Endothelial cell of umbilical vein (primary cell): ENCODE results near the gene FLT1. TPM values are rescaled to one million over a fixed set of nuclear protein-coding genes. Genes with fewer than 3 reads are reported as not detected.

Experiments
- BruUV-seq: library from RNA; stranded (reverse); fragments of 400-500 nt; replicated peaks from 2 replicates; lab custom pipeline; 2021; lab: Mats Ljungman, UMichigan
- CTCF ChIA-PET: fragments of 300-600, 350-600 bp; sonication (Branson Sonifier 250); formaldehyde crosslinking; loops from one replicate; lab custom pipeline; 2021; ENCODE audit warnings: antibody characterized with exemption, inconsistent platforms; lab: Charles Lee
- POLR2A ChIA-PET: fragments of 300-600, 350-600 bp; sonication (Branson Sonifier 250); formaldehyde crosslinking; loops from one replicate; lab custom pipeline; 2021; ENCODE audit warnings: antibody characterized with exemption, inconsistent platforms; lab: Charles Lee
- DNase-seq: peaks from one replicate; pipeline ENCODE4 v3.0.0-alpha.2; 2011; ENCODE audit warnings: low read depth, low spot score
- FAIRE-seq: peaks from 2 replicates; lab custom pipeline; 2011; peaks lifted over from hg19 to GRCh38; lab: Jason Lieb, UNC
- H2AFZ ChIP-seq: 2 replicates; pipeline ENCODE4 v1.6.0; 2012; ENCODE audit warnings: low read depth, low read length, control low read depth, inconsistent platforms
- H3K27ac ChIP-seq: 2 replicates; pipeline ENCODE4 v1.5.1; 2011; ENCODE audit warnings: low read depth, mild to moderate bottlenecking, control low read depth, low read length, moderate library complexity; ENCODE audit not compliant: insufficient read depth
- H3K27me3 ChIP-seq, 2 experiments: 2 replicates each; pipeline versions ENCODE4 v1.6.0 to v1.6.1; 2011; ENCODE audit warnings: low read length in 2 of 2, mixed read lengths in 1 of 2; ENCODE audit not compliant: control insufficient read depth in 2 of 2, insufficient read depth in 2 of 2
- H3K36me3 ChIP-seq, 2 experiments: 2 replicates in 1 of 2; 3 replicates in 1 of 2; pipeline ENCODE4 v1.5.1; 2011; ENCODE audit warnings: low read length in 2 of 2, mild to moderate bottlenecking in 1 of 2, moderate library complexity in 1 of 2; ENCODE audit not compliant: control insufficient read depth in 2 of 2, insufficient read depth in 2 of 2; ENCODE audit errors: extremely low read depth in 1 of 2
- H3K4me1 ChIP-seq: 3 replicates; pipeline ENCODE4 v1.5.1; 2011; ENCODE audit warnings: mild to moderate bottlenecking, low read length; ENCODE audit not compliant: control insufficient read depth, insufficient read depth; ENCODE audit errors: extremely low read depth
- H3K4me2 ChIP-seq: 2 replicates; pipeline ENCODE4 v1.6.1; 2011; ENCODE audit warnings: low read length, control low read depth, mixed read lengths; ENCODE audit not compliant: insufficient read depth
- H3K4me3 ChIP-seq, 3 experiments: fragments of 200-600 bp in 1 of 3; sonication (generic), shearing (Covaris generic) in 1 of 3; replicated peaks in 1 of 3; 2 replicates each; pipeline ENCODE4 v1.5.1; 2011 to 2016; ENCODE audit warnings: control low read depth in 3 of 3, low read length in 3 of 3, mild to moderate bottlenecking in 2 of 3, inconsistent platforms in 1 of 3, low read depth in 1 of 3, moderate library complexity in 1 of 3; ENCODE audit not compliant: insufficient read depth in 1 of 3
- H3K79me2 ChIP-seq: 2 replicates; pipeline ENCODE4 v1.6.0; 2012; ENCODE audit warnings: low read length, inconsistent platforms; ENCODE audit not compliant: control insufficient read depth, insufficient read depth
- H3K9ac ChIP-seq: replicated peaks from 2 replicates; pipeline ENCODE3; 2011; ENCODE audit warnings: low read length, control low read depth; ENCODE audit not compliant: insufficient read depth; ENCODE audit errors: extremely low read depth
- H3K9me1 ChIP-seq: replicated peaks from 3 replicates; pipeline ENCODE4 v1.6.0; 2011; ENCODE audit warnings: mild to moderate bottlenecking, low read length; ENCODE audit not compliant: control insufficient read depth, insufficient read depth; ENCODE audit errors: extremely low read depth
- H3K9me3 ChIP-seq: replicated peaks from 2 replicates; pipeline ENCODE4 v1.5.1; 2012; ENCODE audit warnings: low read length, inconsistent platforms; ENCODE audit not compliant: control insufficient read depth, insufficient read depth
- H4K20me1 ChIP-seq: replicated peaks from 2 replicates; pipeline ENCODE3; 2011; ENCODE audit warnings: mild to moderate bottlenecking, low read length; ENCODE audit not compliant: control insufficient read depth, insufficient read depth; ENCODE audit errors: extremely low read depth
- EZH2 ChIP-seq: IDR thresholded peaks from 2 replicates; pipeline ENCODE4 v1.6.1; 2012; ENCODE audit warnings: borderline replicate concordance, low read depth, mild to moderate bottlenecking, moderate library complexity, low read length, inconsistent platforms; ENCODE audit not compliant: severe bottlenecking
- FOS ChIP-seq: IDR thresholded peaks from 2 replicates; pipeline ENCODE4 v1.6.1; 2011; ENCODE audit warnings: mild to moderate bottlenecking, low read length, moderate library complexity, borderline replicate concordance; ENCODE audit not compliant: insufficient read depth
- GATA2 ChIP-seq: IDR thresholded peaks from 2 replicates; pipeline ENCODE4 v1.7.0; 2011; ENCODE audit warnings: low read depth, mild to moderate bottlenecking, moderate library complexity, mixed read lengths, low read length; ENCODE audit not compliant: insufficient read length, insufficient read depth
- JUN ChIP-seq: IDR thresholded peaks from 2 replicates; pipeline ENCODE4 v1.6.1; 2011; ENCODE audit warnings: borderline replicate concordance, low read depth; ENCODE audit not compliant: insufficient read length, insufficient read depth
- MAX ChIP-seq: IDR thresholded peaks from 2 replicates; pipeline ENCODE4 v1.6.1; 2011; ENCODE audit not compliant: insufficient read depth, insufficient read length
- MYC ChIP-seq: IDR thresholded peaks from one replicate; pipeline ENCODE4 v1.6.1; 2011; ENCODE audit warnings: mild to moderate bottlenecking, low read depth, low read length
- POLR2A ChIP-seq: IDR thresholded peaks from 2 replicates; pipeline ENCODE4 v1.6.1; 2012; ENCODE audit warnings: low read depth, mild to moderate bottlenecking, control low read depth, low read length
- POLR2AphosphoS5 ChIP-seq: IDR thresholded peaks from 2 replicates; pipeline ENCODE4 v1.6.1; 2012; ENCODE audit warnings: low read depth, mild to moderate bottlenecking, control low read depth, low read length, moderate library complexity; ENCODE audit not compliant: insufficient read depth
- dilution Hi-C: fragments of 300-500 bp; cut with MboI; formaldehyde crosslinking; loops from one replicate; pipeline ENCODE4 v1.15.0; 2019; ENCODE audit warnings: low sequenced_read_pairs; ENCODE audit not compliant: extremely low pct_ligation_motif_present
- intact Hi-C: fragments of 100-400 bp; cut with micrococcal nuclease; formaldehyde crosslinking; loops from one replicate; pipeline ENCODE4 v1.10.0; 2022
- polyA plus RNA-seq, 4 experiments: library from polyadenylated mRNA; depleted of rRNA in 3 of 4; stranded (reverse) in 3 of 4; unstranded in 1 of 4; fragments of >200 nt; gene quantifications; 2 replicates each; pipeline versions ENCODE4 v1.2.1 to v1.2.3, GENCODE V29; 2011 to 2012; ENCODE audit warnings: missing spikeins in 1 of 4
- total RNA-seq: library from RNA; stranded (reverse); gene quantifications from 2 replicates; pipeline ENCODE4 v1.2.3, GENCODE V29; 2021
- TF ChIP-seq, protein P1 (sequence below), 2 donors: IDR thresholded peaks; 1 replicate in 1 of 2; 2 replicates in 1 of 2; pipeline ENCODE4 v1.5.1; 2011; ENCODE audit warnings: low read length in 2 of 2, mild to moderate bottlenecking in 2 of 2, moderate library complexity in 2 of 2, control low read depth in 1 of 2, inconsistent platforms in 1 of 2, low read depth in 1 of 2; ENCODE audit not compliant: insufficient read depth in 1 of 2; ENCODE audit errors: extremely low read depth in 1 of 2

FLT1 gene
- total and polyA plus RNA-seq, 2 donors (not counting 3 experiments of a cell fraction or from before 2014, with no cell fraction given), result 16.0 to 104 TPM

DNA sequence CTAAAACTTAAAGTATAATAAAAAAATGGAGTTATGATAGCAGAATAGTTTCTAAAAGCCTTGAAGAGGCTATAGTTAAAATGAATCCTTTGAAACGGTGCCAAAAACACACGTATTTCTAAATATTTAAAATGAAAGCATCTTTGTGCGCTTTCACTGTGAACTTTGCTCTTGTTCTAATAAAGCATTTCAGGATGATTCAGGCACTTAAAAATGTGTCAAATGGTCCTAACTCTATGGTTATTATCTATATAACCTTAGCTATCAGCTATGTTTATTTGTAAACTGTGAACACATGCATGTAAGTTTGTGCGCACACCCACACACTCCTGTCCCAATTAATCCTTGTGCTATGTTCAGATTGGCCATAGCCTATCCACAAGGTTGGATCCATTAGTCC lies 124.5 kb downstream of the FLT1 start:
- H3K36me3 ChIP-seq, result no peaks in the 10 kb centered on the region
- no peak overlapping the region for H3K4me3 ChIP-seq
- no peak overlapping the region for H3K27ac ChIP-seq
- BruUV-seq, result no TSS peak
- no peaks in the 10 kb centered on the region for H3K9me3 ChIP-seq
- POLR2A ChIA-PET, result no interaction called here
- H2AFZ ChIP-seq, result no peak overlapping the region
- no peaks in the 10 kb centered on the region for H3K27me3 ChIP-seq
- no peak for FAIRE-seq
- TF ChIP-seq MAX (no peak), POLR2AphosphoS5 (no peak), POLR2A (no peak), GATA2 (no peak), FOS (no peak), MYC (no peak), EZH2 (no peak), JUN (no peak)
- TF ChIP-seq, protein P1, sequence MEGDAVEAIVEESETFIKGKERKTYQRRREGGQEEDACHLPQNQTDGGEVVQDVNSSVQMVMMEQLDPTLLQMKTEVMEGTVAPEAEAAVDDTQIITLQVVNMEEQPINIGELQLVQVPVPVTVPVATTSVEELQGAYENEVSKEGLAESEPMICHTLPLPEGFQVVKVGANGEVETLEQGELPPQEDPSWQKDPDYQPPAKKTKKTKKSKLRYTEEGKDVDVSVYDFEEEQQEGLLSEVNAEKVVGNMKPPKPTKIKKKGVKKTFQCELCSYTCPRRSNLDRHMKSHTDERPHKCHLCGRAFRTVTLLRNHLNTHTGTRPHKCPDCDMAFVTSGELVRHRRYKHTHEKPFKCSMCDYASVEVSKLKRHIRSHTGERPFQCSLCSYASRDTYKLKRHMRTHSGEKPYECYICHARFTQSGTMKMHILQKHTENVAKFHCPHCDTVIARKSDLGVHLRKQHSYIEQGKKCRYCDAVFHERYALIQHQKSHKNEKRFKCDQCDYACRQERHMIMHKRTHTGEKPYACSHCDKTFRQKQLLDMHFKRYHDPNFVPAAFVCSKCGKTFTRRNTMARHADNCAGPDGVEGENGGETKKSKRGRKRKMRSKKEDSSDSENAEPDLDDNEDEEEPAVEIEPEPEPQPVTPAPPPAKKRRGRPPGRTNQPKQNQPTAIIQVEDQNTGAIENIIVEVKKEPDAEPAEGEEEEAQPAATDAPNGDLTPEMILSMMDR (IDR thresholded peaks at IDR 0.05; ENCODE audit: extremely low read depth in 1 of 2, insufficient read depth in 1 of 2, low read depth in 1 of 2, low read length in 2 of 2), result no peak
- H3K9me1 ChIP-seq, result no peaks in the 10 kb centered on the region
- no peaks in the 10 kb centered on the region for H3K4me1 ChIP-seq
- intact Hi-C loops, result no loop called here
- H3K79me2 ChIP-seq, result no peaks in the 10 kb centered on the region
- no peak overlapping the region for H3K9ac ChIP-seq
- no peak for DNase-seq
- CTCF ChIA-PET, result interaction anchor here (1.2 kb wide), 1 partner anchor 11 kb away, joined by 3 read pairs; no protein-coding TSS in a partner anchor
- H3K4me2 ChIP-seq, result no peak overlapping the region
- no peaks in the 10 kb centered on the region for H4K20me1 ChIP-seq
- dilution Hi-C loops, result no loop called here
